Fibroblast of lung (primary cell): ENCODE measurements around the gene GDPD4. TPM values are rescaled to one million over a fixed set of nuclear protein-coding genes. Genes with fewer than 3 reads are reported as not detected.
"Not testable (repeated sequence)": the region's sequence is repeated elsewhere in the genome, so short reads cannot be mapped to it uniquely, and the experiment has no call there.

Experiments
- DNase-seq, 2 donors: peaks; one replicate each; pipeline versions ENCODE4 v3.0.0 to v3.0.0-alpha.2; 2010; ENCODE audit warnings: low read depth in 2 of 2
- H2AFZ ChIP-seq: 2 replicates; pipeline ENCODE4 v1.5.1; 2012; ENCODE audit warnings: low read length, control low read depth, inconsistent platforms
- H3K27ac ChIP-seq: 2 replicates; pipeline ENCODE4 v1.5.1; 2011; ENCODE audit warnings: low read length, control low read depth; ENCODE audit not compliant: insufficient read depth
- H3K27me3 ChIP-seq: 2 replicates; pipeline ENCODE4 v1.5.1; 2011; ENCODE audit warnings: mild to moderate bottlenecking, low read length; ENCODE audit not compliant: control insufficient read depth, insufficient read depth
- H3K36me3 ChIP-seq: 2 replicates; pipeline ENCODE4 v1.5.1; 2011; ENCODE audit warnings: low read length; ENCODE audit not compliant: control insufficient read depth, insufficient read depth
- H3K4me1 ChIP-seq: 2 replicates; pipeline ENCODE4 v1.5.1; 2011; ENCODE audit warnings: low read length; ENCODE audit not compliant: control insufficient read depth, insufficient read depth; ENCODE audit errors: extremely low read depth
- H3K4me2 ChIP-seq: 2 replicates; pipeline ENCODE4 v1.5.1; 2011; ENCODE audit warnings: low read length, control low read depth; ENCODE audit not compliant: insufficient read depth; ENCODE audit errors: extremely low read depth
- H3K4me3 ChIP-seq, 4 experiments: fragments of 200-600 bp in 1 of 4; sonication (generic) in 1 of 4; replicated peaks in 1 of 4; 2 replicates each; pipeline ENCODE4 v1.5.1; 2011 to 2016; ENCODE audit warnings: low read length in 4 of 4, low read depth in 3 of 4, mild to moderate bottlenecking in 3 of 4, control low read depth in 2 of 4, inconsistent platforms in 1 of 4, mixed read lengths in 1 of 4; ENCODE audit not compliant: insufficient read depth in 1 of 4; ENCODE audit errors: control extremely low read depth in 1 of 4
- H3K79me2 ChIP-seq: 2 replicates; pipeline ENCODE4 v1.5.1; 2012; ENCODE audit warnings: mild to moderate bottlenecking, low read length, inconsistent platforms; ENCODE audit not compliant: control insufficient read depth, insufficient read depth
- H3K9ac ChIP-seq: 2 replicates; pipeline ENCODE4 v1.5.1; 2011; ENCODE audit warnings: mild to moderate bottlenecking, low read length, control low read depth; ENCODE audit not compliant: insufficient read depth
- H3K9me3 ChIP-seq: 2 replicates; pipeline ENCODE4 v1.5.1; 2012; ENCODE audit warnings: low read depth, low read length; ENCODE audit not compliant: control insufficient read depth, insufficient read depth
- H4K20me1 ChIP-seq: 2 replicates; pipeline ENCODE4 v1.5.1; 2011; ENCODE audit warnings: low read length; ENCODE audit not compliant: control insufficient read depth, insufficient read depth; ENCODE audit errors: extremely low read depth
- EZH2 ChIP-seq: IDR thresholded peaks from 2 replicates; pipeline ENCODE4 v1.5.1; 2012; ENCODE audit warnings: low read length, control low read depth, mild to moderate bottlenecking; ENCODE audit errors: missing control alignments
- polyA plus RNA-seq, 2 donors: library from polyadenylated mRNA; depleted of rRNA in 1 of 2; stranded (reverse) in 1 of 2; unstranded in 1 of 2; fragments of >200 nt; gene quantifications; 2 replicates each; pipeline ENCODE4 v1.2.1, GENCODE V29; 2011 to 2012; ENCODE audit warnings: missing spikeins in 1 of 2
- total RNA-seq: library from RNA; depleted of rRNA; stranded (reverse); fragments of >200 nt; gene quantifications from 2 replicates; pipeline ENCODE4 v1.2.1, GENCODE V29; 2014
- TF ChIP-seq, protein P1 (sequence below), 2 donors: IDR thresholded peaks in 1 of 2; conservative IDR thresholded peaks in 1 of 2; 1 replicate in 1 of 2; 2 replicates in 1 of 2; pipeline ENCODE4 v1.5.1; 2011 to 2012; ENCODE audit warnings: low read length in 2 of 2, control low read depth in 1 of 2, inconsistent platforms in 1 of 2, low read depth in 1 of 2, mild to moderate bottlenecking in 1 of 2

Gene GDPD4
- total and polyA plus RNA-seq, 2 donors (not counting 1 experiment from before 2014, with no cell fraction given): not detected

DNA sequence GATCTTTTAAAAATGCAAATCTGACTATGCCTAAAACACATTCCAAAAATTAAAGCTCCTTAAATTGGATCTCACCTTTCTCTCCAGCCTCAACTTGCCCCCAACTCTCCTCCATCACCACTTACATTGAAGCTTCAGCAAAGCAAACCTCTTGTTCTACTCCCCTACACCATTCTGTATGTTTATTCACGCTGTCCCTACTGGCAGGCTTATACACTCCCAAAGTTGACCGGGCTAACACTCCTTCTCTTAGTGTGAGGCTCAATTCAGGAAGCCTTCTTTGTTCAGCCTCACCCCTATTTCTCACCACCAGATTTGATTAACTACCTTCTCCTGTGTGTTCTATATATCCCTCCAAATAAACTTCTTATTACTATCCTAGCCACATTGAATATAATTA, 1.8 kb upstream of the GDPD4 start:
- no peak for DNase-seq
- Histone ChIP-seq H3K9ac (no peak overlapping the region), H3K4me1 (no peaks in the 10 kb centered on the region), H3K27ac (no peak overlapping the region), H3K79me2 (no peaks in the 10 kb centered on the region), H3K36me3 (no peaks in the 10 kb centered on the region), H4K20me1 (no peaks in the 10 kb centered on the region), H3K4me2 (no peak overlapping the region), H3K4me3 (no peak overlapping the region), H2AFZ (no peak overlapping the region), H3K27me3 (no peaks in the 10 kb centered on the region), H3K9me3 (no peaks in the 10 kb centered on the region)
- TF ChIP-seq, protein P1, sequence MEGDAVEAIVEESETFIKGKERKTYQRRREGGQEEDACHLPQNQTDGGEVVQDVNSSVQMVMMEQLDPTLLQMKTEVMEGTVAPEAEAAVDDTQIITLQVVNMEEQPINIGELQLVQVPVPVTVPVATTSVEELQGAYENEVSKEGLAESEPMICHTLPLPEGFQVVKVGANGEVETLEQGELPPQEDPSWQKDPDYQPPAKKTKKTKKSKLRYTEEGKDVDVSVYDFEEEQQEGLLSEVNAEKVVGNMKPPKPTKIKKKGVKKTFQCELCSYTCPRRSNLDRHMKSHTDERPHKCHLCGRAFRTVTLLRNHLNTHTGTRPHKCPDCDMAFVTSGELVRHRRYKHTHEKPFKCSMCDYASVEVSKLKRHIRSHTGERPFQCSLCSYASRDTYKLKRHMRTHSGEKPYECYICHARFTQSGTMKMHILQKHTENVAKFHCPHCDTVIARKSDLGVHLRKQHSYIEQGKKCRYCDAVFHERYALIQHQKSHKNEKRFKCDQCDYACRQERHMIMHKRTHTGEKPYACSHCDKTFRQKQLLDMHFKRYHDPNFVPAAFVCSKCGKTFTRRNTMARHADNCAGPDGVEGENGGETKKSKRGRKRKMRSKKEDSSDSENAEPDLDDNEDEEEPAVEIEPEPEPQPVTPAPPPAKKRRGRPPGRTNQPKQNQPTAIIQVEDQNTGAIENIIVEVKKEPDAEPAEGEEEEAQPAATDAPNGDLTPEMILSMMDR (conservative IDR thresholded peaks at IDR 0.05 in 1 of 2, IDR thresholded peaks at IDR 0.05 in 1 of 2; ENCODE audit: low read depth in 1 of 2, low read length in 2 of 2): no peak
- no peak for TF ChIP-seq EZH2

DNA sequence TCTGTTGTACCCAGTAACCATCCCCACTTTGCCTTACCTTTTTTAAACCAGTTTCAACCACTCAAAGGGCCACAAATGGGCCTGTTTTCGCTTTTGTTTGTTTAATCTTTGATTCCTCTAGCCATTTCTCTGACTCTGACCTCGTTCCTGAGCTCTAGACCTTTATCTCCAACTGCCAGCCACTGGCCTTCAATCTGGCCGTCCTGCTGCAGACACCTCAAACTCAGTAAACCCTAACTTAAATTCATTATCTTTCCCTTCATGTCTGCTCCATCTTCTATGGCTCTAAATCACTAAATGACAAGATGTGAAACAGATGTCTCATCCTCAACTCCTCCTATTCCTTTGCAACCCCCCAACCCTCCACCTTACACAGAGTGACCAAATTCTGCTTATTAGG, 1.3 kb upstream of the GDPD4 start:
- no peak overlapping the region for H3K4me2 ChIP-seq
- no peaks in the 10 kb centered on the region for H4K20me1 ChIP-seq
- no peaks in the 10 kb centered on the region for H3K27me3 ChIP-seq
- TF ChIP-seq, protein P1 (conservative IDR thresholded peaks at IDR 0.05 in 1 of 2, IDR thresholded peaks at IDR 0.05 in 1 of 2; ENCODE audit: low read depth in 1 of 2, low read length in 2 of 2): no peak
- no peak for TF ChIP-seq EZH2
- no peaks in the 10 kb centered on the region for H3K9me3 ChIP-seq
- H3K36me3 ChIP-seq: no peaks in the 10 kb centered on the region
- H3K79me2 ChIP-seq: no peaks in the 10 kb centered on the region
- no peak overlapping the region for H3K9ac ChIP-seq
- no peak for DNase-seq
- H3K4me3 ChIP-seq: no peak overlapping the region
- H3K4me1 ChIP-seq: no peaks in the 10 kb centered on the region
- H2AFZ ChIP-seq: no peak overlapping the region
- no peak overlapping the region for H3K27ac ChIP-seq

DNA sequence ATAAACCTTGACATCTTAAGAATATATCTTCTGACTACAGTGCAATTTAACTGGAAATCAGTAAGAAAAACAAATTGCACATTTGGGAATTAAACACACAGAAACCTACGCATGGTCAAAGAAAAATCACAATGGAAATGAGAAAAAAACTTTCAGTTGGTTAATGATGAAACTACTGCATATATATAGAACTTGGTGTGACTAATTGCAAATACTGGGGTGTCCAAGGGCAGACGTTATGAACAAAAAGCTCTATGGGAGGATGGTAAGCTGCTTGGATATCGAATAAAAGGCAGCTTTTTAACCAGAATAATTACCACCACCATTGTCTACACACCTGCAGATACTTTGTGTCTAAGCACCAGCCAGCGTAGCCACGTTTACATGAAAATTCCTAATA, 791 bp downstream of the GDPD4 start:
- no peak overlapping the region for H3K9ac ChIP-seq
- TF ChIP-seq, protein P1 (conservative IDR thresholded peaks at IDR 0.05 in 1 of 2, IDR thresholded peaks at IDR 0.05 in 1 of 2; ENCODE audit: low read depth in 1 of 2, low read length in 2 of 2): no peak
- no peak for TF ChIP-seq EZH2
- no peak overlapping the region for H2AFZ ChIP-seq
- H4K20me1 ChIP-seq: no peaks in the 10 kb centered on the region
- no peak overlapping the region for H3K4me3 ChIP-seq
- H3K4me1 ChIP-seq: no peaks in the 10 kb centered on the region
- H3K27me3 ChIP-seq: no peaks in the 10 kb centered on the region
- no peak overlapping the region for H3K27ac ChIP-seq
- no peaks in the 10 kb centered on the region for H3K9me3 ChIP-seq
- H3K36me3 ChIP-seq: no peaks in the 10 kb centered on the region
- H3K79me2 ChIP-seq: no peaks in the 10 kb centered on the region
- H3K4me2 ChIP-seq: no peak overlapping the region
- DNase-seq: no peak

DNA sequence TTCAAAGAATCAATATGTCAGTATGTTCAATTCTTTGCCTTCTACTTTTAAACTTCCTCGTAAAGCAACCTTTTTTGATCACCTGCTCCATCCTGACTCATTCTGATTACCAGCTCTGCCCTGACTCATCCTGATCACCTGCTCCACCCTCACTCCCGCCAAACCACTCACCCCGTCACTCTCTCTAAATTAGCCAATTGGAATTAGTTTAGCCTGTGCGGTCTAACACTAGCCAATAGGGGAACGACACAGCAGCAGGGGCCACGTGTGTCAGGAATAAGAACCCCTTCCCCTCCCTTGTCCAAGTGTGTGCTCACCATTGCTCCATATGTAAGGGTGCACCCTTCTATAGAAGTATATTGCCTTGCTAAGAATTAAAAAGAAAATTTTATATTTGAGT, 1.5 kb downstream of the GDPD4 start:
- H3K27ac ChIP-seq, H3K9ac ChIP-seq, H3K4me1 ChIP-seq, H3K4me3 ChIP-seq, H3K9me3 ChIP-seq, H3K36me3 ChIP-seq, H3K27me3 ChIP-seq, H3K4me2 ChIP-seq, H3K79me2 ChIP-seq, H2AFZ ChIP-seq, H4K20me1 ChIP-seq: not testable (repeated sequence)
- DNase-seq: peak in 1 of 2 donors; percentile 19
